B cell (primary cell): ENCODE measurements around the gene TFE3. TPM values are rescaled to one million over a fixed set of nuclear protein-coding genes. Genes with fewer than 3 reads are reported as not detected.

Experiments used
- ATAC-seq: fragments of 200-7000 bp; cut with Tn5 transposase; one replicate; pipeline ENCODE4 v1.10.0; 2021; ENCODE audit warnings: low read depth, mild to moderate bottlenecking, moderate number of reproducible peaks, moderate library complexity
- CTCF ChIA-PET: fragments of 350-600 bp; sonication (Branson Sonifier 250); formaldehyde crosslinking; loops from one replicate; lab custom pipeline; 2021; ENCODE audit warnings: antibody characterized with exemption, inconsistent platforms; lab: Charles Lee
- POLR2A ChIA-PET: fragments of 350-600 bp; sonication (Branson Sonifier 250); formaldehyde crosslinking; loops from one replicate; lab custom pipeline; 2021; ENCODE audit warnings: antibody characterized with exemption; lab: Charles Lee
- DNase-seq: peaks from one replicate; pipeline ENCODE4 v3.0.0; 2013
- H2AFZ ChIP-seq: 2 replicates; pipeline ENCODE4 v1.6.1; 2012; ENCODE audit warnings: mild to moderate bottlenecking, low read depth, low read length; ENCODE audit not compliant: insufficient read depth, poor library complexity, severe bottlenecking
- H3K27ac ChIP-seq, 2 donors: 1 replicate in 1 of 2; 2 replicates in 1 of 2; pipeline ENCODE4 v1.5.1; 2012 to 2013; ENCODE audit warnings: low read length in 2 of 2, mild to moderate bottlenecking in 2 of 2, moderate library complexity in 1 of 2
- H3K27me3 ChIP-seq, 4 experiments: fragments of 200-600 bp in 1 of 4; sonication (generic) in 1 of 4; replicated peaks in 1 of 4; 1 replicate in 2 of 4; 2 replicates in 2 of 4; pipeline versions ENCODE4 v1.6.1 to v1.7.0; 2013 to 2016; ENCODE audit warnings: low read length in 3 of 4, mild to moderate bottlenecking in 2 of 4, mixed read lengths in 1 of 4, moderate library complexity in 1 of 4; ENCODE audit not compliant: insufficient read depth in 4 of 4, control insufficient read depth in 3 of 4; ENCODE audit errors: control extremely low read depth in 1 of 4
- H3K36me3 ChIP-seq, 2 experiments: replicated peaks in 1 of 2; 1 replicate in 1 of 2; 2 replicates in 1 of 2; pipeline versions ENCODE4 v1.6.1 to v1.7.1; 2013; ENCODE audit warnings: low read length in 1 of 2; ENCODE audit not compliant: insufficient read depth in 2 of 2, control insufficient read depth in 1 of 2; ENCODE audit errors: control extremely low read depth in 1 of 2, extremely low read depth in 1 of 2
- H3K4me1 ChIP-seq, 2 donors: fragments of 200-600 bp in 1 of 2; sonication (generic) in 1 of 2; 1 replicate in 1 of 2; 2 replicates in 1 of 2; pipeline versions ENCODE4 v1.5.1 to v1.6.1; 2013 to 2017; ENCODE audit warnings: low read length in 2 of 2; ENCODE audit not compliant: control insufficient read depth in 2 of 2, insufficient read depth in 2 of 2
- H3K4me2 ChIP-seq: replicated peaks from 2 replicates; pipeline ENCODE3; 2012; ENCODE audit warnings: mild to moderate bottlenecking, low read depth, low read length; ENCODE audit not compliant: poor library complexity, severe bottlenecking
- H3K4me3 ChIP-seq, 5 experiments: fragments of 200-600 bp in 1 of 5; sonication (generic) in 1 of 5; 1 replicate in 3 of 5; 2 replicates in 2 of 5; pipeline versions ENCODE4 v1.5.1 to v1.7.0; 2011 to 2016; ENCODE audit warnings: low read length in 4 of 5, mild to moderate bottlenecking in 4 of 5, low read depth in 2 of 5, control low read depth in 1 of 5, moderate library complexity in 1 of 5; ENCODE audit not compliant: insufficient read depth in 1 of 5; ENCODE audit errors: control extremely low read depth in 1 of 5, extremely low read depth in 1 of 5
- H3K79me2 ChIP-seq: fragments of 200-600 bp; sonication (generic); one replicate; pipeline ENCODE4 v1.6.0; 2016; ENCODE audit warnings: low read length; ENCODE audit not compliant: control insufficient read depth, insufficient read depth
- H3K9ac ChIP-seq: fragments of 200-600 bp; sonication (generic); 2 replicates; pipeline ENCODE4 v1.6.1; 2017; ENCODE audit warnings: mild to moderate bottlenecking, low read length, moderate library complexity
- H3K9me3 ChIP-seq, 3 donors: one replicate each; pipeline versions ENCODE4 v1.6.1 to v1.7.1; 2013; ENCODE audit warnings: low read length in 2 of 3; ENCODE audit not compliant: control insufficient read depth in 2 of 3, insufficient read depth in 1 of 3; ENCODE audit errors: control extremely low read depth in 1 of 3
- H4K20me1 ChIP-seq: 2 replicates; pipeline ENCODE4 v1.6.0; 2012; ENCODE audit warnings: mild to moderate bottlenecking, low read length; ENCODE audit not compliant: insufficient read depth, control insufficient read depth, poor library complexity, severe bottlenecking
- H3K27ac Mint-ChIP-seq: one replicate; pipeline ENCODE4 v1.8.0; 2021; ENCODE audit warnings: mixed read lengths
- H3K27me3 Mint-ChIP-seq: one replicate; pipeline ENCODE4 v1.8.0; 2021; ENCODE audit warnings: mixed read lengths
- H3K4me1 Mint-ChIP-seq: one replicate; pipeline ENCODE4 v1.8.0; 2021; ENCODE audit warnings: mixed read lengths
- H3K4me3 Mint-ChIP-seq: one replicate; pipeline ENCODE4 v1.8.0; 2021; ENCODE audit warnings: mixed read lengths
- H3K9me3 Mint-ChIP-seq: one replicate; pipeline ENCODE4 v1.8.0; 2022; ENCODE audit warnings: mixed read lengths; ENCODE audit not compliant: insufficient read depth
- EZH2 ChIP-seq: IDR thresholded peaks from 2 replicates; pipeline ENCODE4 v1.6.1; 2012; ENCODE audit warnings: borderline replicate concordance, low read depth, mild to moderate bottlenecking, moderate library complexity, low read length; ENCODE audit not compliant: insufficient read depth, poor library complexity, severe bottlenecking
- WGBS: methylation state at CpG from one replicate; pipeline ENCODE4 v1.1.5; 2013; ENCODE audit warnings: missing lambda C conversion rate; ENCODE audit not compliant: insufficient coverage; 5-methylcytosine and 5-hydroxymethylcytosine counted together
- intact Hi-C: fragments of 100-400 bp; cut with micrococcal nuclease; formaldehyde crosslinking; loops from one replicate; pipeline ENCODE4 v1.10.0; 2022
- polyA plus RNA-seq: library from polyadenylated mRNA; depleted of rRNA; stranded (reverse); fragments of >200 nt; gene quantifications from 2 replicates; pipeline ENCODE4 v1.2.3, GENCODE V29; 2012
- total RNA-seq, 2 donors: library from RNA; stranded (reverse); fragments of 120-200 nt in 1 of 2; gene quantifications; 1 replicate in 1 of 2; 2 replicates in 1 of 2; pipeline versions ENCODE4 v1.2.3 to v1.2.4, GENCODE V29; 2013 to 2022
- TF ChIP-seq, protein P1 (sequence below): fragments of 200-600 bp; IDR thresholded peaks from one replicate; pipeline ENCODE4 v1.8.0; 2022; ENCODE audit warnings: antibody characterized with exemption, mild to moderate bottlenecking

TFE3 gene
- total and polyA plus RNA-seq, 2 donors (not counting 1 experiment from before 2014, with no cell fraction given), result 21.0 to 38.9 TPM

DNA sequence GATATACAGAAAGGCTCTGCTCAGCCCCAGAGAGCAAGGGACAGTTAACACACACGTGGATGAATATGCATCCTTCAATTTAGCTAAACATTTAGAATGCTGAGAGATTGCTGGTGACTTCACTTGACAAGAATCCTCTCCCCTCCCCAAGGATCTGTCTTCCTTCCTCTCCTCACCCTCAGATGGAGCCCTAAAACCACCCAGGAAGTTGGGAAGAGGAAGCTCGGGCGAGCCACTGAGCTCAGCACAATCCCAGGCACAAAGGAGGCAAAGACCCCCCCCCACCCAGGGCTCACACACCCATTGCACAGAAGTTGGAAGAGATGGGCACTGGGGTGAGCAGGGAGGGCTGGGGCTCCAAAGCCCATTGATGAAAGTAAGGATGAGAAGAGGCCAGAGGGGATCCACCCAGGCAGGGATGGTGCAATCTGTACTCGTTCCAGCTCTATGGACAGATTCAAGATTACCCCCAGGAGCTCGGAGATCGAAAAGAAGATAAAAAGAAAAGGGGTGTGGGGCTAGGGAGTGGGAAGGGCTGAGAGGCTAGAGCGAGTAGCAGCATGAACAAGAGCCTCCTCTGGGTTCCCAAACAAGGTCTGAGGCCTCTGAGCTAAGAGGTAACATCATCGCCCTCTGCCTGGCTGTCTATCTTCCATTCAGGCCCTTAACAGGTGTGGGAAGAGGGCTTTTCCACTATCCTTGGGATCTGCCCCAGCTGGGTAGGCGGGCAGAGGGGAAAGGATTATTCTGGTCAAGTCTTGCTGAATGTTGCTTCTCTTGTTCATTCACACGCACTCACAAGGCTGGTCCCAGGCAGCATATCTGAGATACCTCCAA lies 1.2 kb downstream of the TFE3 start:
- 8% methylated on average over 2 of the region's 10 CpGs for WGBS
- ChIA-PET POLR2A (interaction anchor here (0.5 to 2.3 kb wide), 4 partner anchors 40 to 1106 kb away, joined by 4 to 9 read pairs (median 7); partner anchors contain the start of genes GRIPAP1 and OTUD5), CTCF (interaction anchor here (0.7 to 3.3 kb wide), 5 partner anchors 40 to 394 kb away, joined by 3 to 16 read pairs (median 5); partner anchors contain the start of genes GRIPAP1 and KCND1)
- TF ChIP-seq, protein P1, sequence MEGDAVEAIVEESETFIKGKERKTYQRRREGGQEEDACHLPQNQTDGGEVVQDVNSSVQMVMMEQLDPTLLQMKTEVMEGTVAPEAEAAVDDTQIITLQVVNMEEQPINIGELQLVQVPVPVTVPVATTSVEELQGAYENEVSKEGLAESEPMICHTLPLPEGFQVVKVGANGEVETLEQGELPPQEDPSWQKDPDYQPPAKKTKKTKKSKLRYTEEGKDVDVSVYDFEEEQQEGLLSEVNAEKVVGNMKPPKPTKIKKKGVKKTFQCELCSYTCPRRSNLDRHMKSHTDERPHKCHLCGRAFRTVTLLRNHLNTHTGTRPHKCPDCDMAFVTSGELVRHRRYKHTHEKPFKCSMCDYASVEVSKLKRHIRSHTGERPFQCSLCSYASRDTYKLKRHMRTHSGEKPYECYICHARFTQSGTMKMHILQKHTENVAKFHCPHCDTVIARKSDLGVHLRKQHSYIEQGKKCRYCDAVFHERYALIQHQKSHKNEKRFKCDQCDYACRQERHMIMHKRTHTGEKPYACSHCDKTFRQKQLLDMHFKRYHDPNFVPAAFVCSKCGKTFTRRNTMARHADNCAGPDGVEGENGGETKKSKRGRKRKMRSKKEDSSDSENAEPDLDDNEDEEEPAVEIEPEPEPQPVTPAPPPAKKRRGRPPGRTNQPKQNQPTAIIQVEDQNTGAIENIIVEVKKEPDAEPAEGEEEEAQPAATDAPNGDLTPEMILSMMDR, result no peak
- no peak for TF ChIP-seq EZH2
- Mint-ChIP-seq H3K9me3 (no peaks in the 10 kb centered on the region), H3K4me1 (peaks cover 28% of the 10 kb centered on the region), H3K4me3 (peak overlapping the region; percentile 91), H3K27ac (peak overlapping the region; percentile 87), H3K27me3 (no peaks in the 10 kb centered on the region)
- H3K9me3 ChIP-seq, result no peaks in the 10 kb centered on the region
- peak overlapping the region; percentile 69 for H3K9ac ChIP-seq
- intact Hi-C loops, result loop anchor here (2.0 to 10.0 kb wide), 3 partner anchors 240 to 1387 kb away; partner anchors contain the start of genes ELK1, HDAC6 and UXT
- H2AFZ ChIP-seq, result no peak overlapping the region
- H4K20me1 ChIP-seq, result no peaks in the 10 kb centered on the region
- peaks cover 0 to 17% of the 10 kb centered on the region in 2 experiments for H3K36me3 ChIP-seq
- H3K27ac ChIP-seq, result peak overlapping the region; percentile 91 to 96
- peak overlapping the region in 4 of 5 experiments; percentile 69 to 77 (median 73) for H3K4me3 ChIP-seq
- DNase-seq, result peak; percentile 15
- H3K4me1 ChIP-seq, result peaks cover 12 to 25% of the 10 kb centered on the region in 2 donors
- H3K27me3 ChIP-seq, result no peaks in the 10 kb centered on the region
- H3K4me2 ChIP-seq, result peak overlapping the region; percentile 73
- no peak for ATAC-seq
- peaks cover 8% of the 10 kb centered on the region for H3K79me2 ChIP-seq
